ENCODE measurements around the gene PTPRD.

PTPRD gene

GRCh38 chr9:8346296-8346695 lies 2266.5 kb downstream of the PTPRD start:
- DNase-seq = no peak

GRCh38 chr9:8338767-8339510 lies 2273.9 kb downstream of the PTPRD start:
- no peak for DNase-seq

GRCh38 chr9:8337834-8338766 lies 2274.7 kb downstream of the PTPRD start:
- DNase-seq = peak; percentile 24

GRCh38 chr9:8332871-8333270 lies 2279.9 kb downstream of the PTPRD start:
- no peak for DNase-seq

- DNase-seq = no peak
These were observed 2280.5 kb downstream of the PTPRD start for GRCh38 chr9:8332331-8332650.

DNA sequence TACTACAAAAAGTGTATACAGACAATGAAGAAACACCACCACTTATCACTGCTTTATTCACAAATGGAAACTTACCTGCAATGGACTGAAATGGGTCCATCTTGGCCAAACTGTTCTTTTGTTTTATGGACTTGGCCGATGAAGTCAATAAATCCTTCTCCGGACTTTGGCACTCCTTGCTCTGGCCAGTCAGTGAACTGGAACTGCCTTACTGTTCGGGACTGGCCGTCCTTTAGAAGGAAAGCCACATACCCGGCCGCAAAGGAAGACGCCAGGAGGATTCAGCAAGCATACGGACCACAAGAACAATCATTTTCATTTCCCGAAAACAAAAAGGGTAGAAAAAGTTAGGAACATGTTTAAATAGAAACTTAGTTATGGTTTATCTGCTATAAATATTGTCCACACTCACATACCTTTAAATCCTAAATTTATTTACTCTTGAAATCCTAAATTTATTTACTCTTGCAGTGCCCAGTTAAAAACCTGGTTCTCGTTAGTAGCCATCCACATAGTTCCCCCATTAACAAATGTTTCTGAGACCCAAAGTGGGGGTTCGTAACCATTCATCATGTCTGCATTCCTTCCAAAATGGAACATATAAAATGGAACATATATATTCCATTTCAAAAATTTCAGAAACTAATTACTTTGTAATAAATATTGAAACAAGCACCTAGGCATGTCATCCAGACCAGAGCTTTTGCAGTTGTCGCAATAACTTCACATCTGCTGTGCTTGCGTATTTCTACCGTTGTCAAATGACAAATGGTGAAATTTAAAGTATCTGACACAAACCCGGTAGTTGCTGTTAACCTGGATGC lies 2281.1 kb downstream of the PTPRD start:
- no peak for DNase-seq

DNA sequence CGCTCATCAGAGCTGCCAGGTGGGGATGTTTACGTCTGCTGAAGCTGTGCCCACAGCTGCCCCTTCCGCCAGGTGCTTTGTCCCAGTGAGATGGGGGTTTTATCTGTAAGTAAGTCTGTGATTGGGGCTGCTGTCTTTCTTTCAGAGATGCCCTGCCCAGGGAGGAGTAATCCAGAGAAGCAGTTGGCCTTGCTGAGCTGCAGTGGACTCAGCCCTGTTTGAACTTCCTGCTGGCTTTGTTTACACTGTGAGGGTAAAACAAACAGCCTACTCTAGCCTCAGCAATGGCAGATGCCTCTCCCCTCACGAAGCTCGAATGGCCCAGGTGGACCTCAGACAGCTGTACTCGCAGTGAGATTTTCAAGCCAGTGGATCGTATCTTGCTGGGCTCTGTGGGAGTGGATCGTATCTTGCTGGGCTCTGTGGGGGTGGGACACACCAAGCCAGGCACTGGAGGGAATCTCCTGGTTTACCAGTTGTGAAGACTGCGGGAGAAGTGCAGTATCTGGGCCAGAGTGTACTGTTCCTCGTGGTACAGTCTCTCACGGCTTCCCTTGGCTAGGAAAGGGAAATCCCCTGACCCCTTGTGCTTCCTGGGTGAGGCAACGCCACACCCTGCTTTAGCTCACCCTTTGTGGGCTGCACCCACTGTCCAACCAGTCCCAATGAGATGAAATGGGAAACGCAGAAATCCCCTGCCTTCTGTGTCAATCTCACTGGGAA lies 2283.1 kb downstream of the PTPRD start:
- peak; percentile 98 for DNase-seq

- peak; percentile 7 for DNase-seq
These were observed 2297.6 kb downstream of the PTPRD start for GRCh38 chr9:8315211-8315610.

DNA sequence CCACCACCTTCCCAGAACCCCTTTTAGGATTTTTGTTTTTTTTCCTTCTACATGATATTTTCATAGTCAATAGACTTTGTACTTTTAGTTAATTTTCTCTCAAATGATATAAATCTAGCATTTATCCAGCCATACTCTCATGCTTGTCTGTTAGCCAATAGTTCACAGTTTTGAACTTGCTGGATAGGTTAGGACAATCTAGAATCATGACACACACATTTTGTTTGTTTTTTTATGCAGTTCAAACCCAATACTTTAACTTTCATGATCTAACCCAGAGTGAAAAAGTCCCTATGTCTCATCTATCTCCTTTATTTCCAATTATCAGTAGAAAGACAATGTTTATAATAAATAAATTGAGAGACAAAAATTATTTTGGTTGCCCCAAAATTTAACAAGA lies 2303.5 kb downstream of the PTPRD start:
- no peak for DNase-seq

GRCh38 chr9:8304720-8305119 lies 2308.1 kb downstream of the PTPRD start:
- no peak for DNase-seq

GRCh38 chr9:8301296-8301695 lies 2311.5 kb downstream of the PTPRD start:
- DNase-seq = no peak

DNA sequence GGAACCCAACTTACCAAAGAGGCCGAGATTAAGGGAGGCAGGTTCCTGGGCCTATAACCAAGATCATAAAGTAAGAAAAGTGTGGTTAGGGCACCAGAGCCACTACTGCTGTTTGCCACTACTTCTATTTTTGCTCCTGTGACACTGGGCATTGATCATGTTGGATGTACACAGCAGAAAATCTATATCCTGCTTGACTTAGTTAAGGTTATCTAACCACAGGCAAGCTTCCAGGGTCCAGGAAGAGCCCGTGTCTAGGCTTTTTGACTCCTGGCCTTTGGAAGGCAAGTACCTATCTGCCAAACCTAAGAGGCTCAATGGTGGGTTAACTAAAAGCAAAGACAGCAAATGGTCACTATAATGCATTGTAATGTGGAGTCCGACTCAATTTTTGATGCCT lies 2315.8 kb downstream of the PTPRD start:
- no peak for DNase-seq

- DNase-seq = no peak
These were observed 2320.1 kb downstream of the PTPRD start for GRCh38 chr9:8292657-8293056.

GRCh38 chr9:8289681-8290080 lies 2323.1 kb downstream of the PTPRD start:
- no peak for DNase-seq

DNA sequence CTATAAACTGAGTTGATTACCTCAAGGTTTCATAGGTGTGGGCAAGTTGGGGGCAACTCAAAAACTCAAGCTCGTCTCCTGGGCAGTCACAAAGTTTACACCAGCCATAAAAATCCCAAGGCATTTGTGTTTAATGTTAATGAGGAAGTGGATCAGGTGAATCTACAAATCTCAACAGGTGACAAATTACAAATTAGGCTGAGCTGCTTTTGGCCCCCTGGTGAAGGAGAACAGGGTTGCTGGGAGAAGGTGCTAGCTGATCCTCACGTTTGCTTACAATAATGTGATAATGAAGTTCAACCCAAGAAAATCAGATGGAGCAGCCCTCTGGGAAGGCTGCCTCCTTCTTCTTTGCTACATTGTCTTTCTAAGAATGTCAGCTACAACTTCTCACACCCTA lies 2324.8 kb downstream of the PTPRD start:
- peak; percentile 55 for DNase-seq

DNA sequence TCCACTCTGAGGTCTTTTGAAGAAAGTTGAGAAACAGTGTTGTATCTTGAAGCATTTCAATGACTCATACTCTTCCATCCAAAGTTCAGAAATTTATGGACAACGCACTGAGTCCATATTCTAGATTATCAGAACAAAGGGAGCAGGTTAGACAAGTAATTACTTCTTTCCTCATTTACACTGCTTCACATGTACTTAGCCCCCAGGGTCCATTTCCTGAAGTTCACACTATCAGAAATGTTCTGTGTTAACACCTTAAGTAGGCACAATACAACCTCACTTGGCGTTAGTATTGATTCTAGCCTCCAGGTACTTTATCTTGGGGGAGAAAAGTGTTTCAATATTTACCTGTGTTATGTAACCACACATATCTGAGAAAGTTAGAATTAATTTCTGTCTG lies 2325.3 kb downstream of the PTPRD start:
- DNase-seq = peak; percentile 34

- no peak for DNase-seq
These were observed 2327.9 kb downstream of the PTPRD start for GRCh38 chr9:8284884-8285283.

- peak; percentile 56 for DNase-seq
These were observed 2330.3 kb downstream of the PTPRD start for GRCh38 chr9:8282535-8282934.

- no peak for DNase-seq
These were observed 2332.0 kb downstream of the PTPRD start for GRCh38 chr9:8280811-8281210.

DNA sequence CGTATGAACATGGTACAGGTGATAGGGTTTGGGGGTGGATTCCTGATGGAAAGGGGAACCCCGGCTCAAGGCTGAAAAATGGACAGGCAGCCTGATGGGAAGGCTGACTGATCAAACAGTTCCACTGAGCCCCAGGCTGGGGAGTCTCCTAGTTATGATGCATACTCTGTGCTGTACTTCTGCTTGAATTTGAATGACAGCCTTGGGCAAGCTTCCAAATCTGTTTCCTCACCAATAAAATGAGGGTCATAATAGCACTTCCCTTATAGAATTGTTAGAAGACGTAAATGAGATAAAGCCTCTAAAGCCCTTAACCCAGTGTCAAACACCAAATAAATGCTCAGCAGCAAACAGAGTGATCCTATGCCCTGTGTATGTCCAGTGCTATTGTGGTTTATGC lies 2334.8 kb downstream of the PTPRD start:
- no peak for DNase-seq

- no peak for DNase-seq
These were observed 2342.6 kb downstream of the PTPRD start for GRCh38 chr9:8270235-8270634.

GRCh38 chr9:8268881-8269280 lies 2343.9 kb downstream of the PTPRD start:
- DNase-seq = no peak

Measured in NCI-H69 (cell line).